Measurements from ENCODE around the gene PEPD. TPM values are rescaled to one million over a fixed set of nuclear protein-coding genes. Genes with fewer than 3 reads are reported as not detected.
A peak's percentile ranks its signal among the peaks of the same experiment; 100 is the strongest.

The PEPD gene
- total RNA-seq, 4 donors from 2014 or later = 58.9 to 81.0 (median 70.7) TPM

- peak in 1 of 2 donors; percentile 67 for DNase-seq (ENCODE audit: low spot score in 2 of 2)
- 67 to 68% methylated on average over 9 of the region's 9 CpGs for WGBS, 2 donors
- intact Hi-C loops (cut with DNase I; ENCODE audit: low total_unique reads) = loop anchor here (2.0 kb wide), 1 partner anchor 72 kb away; the partner anchor contains the start of gene CEBPA
- no peak overlapping the region for H3K4me3 ChIP-seq (ENCODE audit: low read depth, poor library complexity, severe bottlenecking)
- TF ChIP-seq POLR2A (IDR thresholded peaks at IDR 0.05) (no peak), CTCF (IDR thresholded peaks at IDR 0.05) (no peak)
Measured at GRCh38 chr19:33375156-33375836, 146.3 kb downstream of the PEPD start.

DNA sequence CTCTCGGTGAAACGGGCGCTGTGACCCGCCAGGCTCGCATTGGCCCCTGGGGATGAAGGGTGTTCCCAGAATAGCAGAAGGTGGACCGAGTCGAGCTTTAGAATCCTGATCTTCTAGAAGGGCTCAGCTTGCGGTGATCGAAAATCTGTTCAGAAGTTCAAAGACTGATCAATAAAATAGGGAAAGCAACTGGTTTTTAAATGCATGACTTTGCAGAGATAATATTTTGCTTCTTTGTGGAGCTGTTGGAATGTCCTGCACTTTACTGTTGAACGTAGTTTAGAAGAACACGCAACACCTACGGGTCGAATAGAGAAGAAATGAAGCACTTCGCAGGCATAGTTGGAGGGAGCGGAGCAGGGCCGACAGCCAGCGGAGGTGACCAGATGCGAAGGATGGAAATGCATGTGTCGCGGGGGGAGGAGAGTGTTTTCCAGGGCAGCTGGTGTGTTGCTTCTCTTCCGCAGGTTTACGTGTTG, 147.3 kb downstream of the PEPD start:
- peak in 1 of 2 donors; percentile 83 for DNase-seq (ENCODE audit: low spot score in 2 of 2)
- 1 to 2% methylated on average over 21 to 22 of the region's 22 CpGs for WGBS, 2 donors
- no peak for TF ChIP-seq POLR2A (IDR thresholded peaks at IDR 0.05)
- TF ChIP-seq CTCF (IDR thresholded peaks at IDR 0.05) = no peak
- H3K4me3 ChIP-seq (ENCODE audit: low read depth, poor library complexity, severe bottlenecking) = peak overlapping the region; percentile 61
- intact Hi-C loops (cut with DNase I; ENCODE audit: low total_unique reads) = loop anchor here (2.0 kb wide), 1 partner anchor 71 kb away; the partner anchor contains the start of gene CEBPA

DNA sequence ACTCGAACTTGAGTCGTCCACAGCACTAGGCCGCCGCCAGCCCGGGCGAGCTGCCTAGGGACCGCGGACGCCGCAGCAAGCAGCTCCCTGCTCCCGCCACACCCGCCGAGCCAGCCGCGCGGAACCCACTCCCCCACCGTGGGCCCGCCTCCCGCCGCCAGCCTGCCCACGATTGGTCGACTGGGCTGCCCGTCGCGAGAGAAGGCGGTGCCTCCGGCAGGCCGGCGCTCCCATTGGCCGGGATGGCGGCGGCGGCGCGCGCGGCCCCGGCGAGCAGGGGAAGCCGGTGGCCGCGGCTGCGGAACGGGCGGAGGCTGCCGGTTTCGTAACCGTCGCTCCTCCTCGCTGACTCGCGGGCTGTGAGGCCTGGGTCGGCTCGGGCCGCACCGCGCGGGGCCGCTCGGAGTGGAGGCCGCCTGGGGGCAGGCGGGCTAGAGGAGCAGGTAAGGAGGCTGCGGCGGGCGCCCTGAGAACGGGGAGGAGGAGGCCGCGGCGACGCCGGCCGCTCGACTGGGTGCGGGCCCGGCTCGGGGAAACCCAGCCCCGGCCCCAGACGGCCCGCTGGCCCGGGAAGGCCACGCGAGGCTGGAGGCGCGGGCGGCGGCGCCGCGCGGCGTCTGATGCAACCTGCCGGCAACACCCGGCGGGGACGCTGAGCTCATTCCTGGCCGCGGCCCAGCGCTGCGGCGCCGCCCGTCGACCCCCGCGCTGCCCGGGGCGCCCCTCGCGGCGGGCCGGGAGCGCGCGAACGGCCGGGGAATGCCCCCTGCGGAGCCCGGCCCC, 147.9 kb downstream of the PEPD start, which contains the start of gene CEBPG:
CEBPG (plus strand) TSS at position 257 of the 783 bp plus-strand sequence. CDS start 5,531 bp downstream, outside the sequence.
- WGBS, 2 donors = 1% methylated on average over 32 to 39 of the region's 118 CpGs
- peak; percentile 91 to 99 for DNase-seq (ENCODE audit: low spot score in 2 of 2)
- intact Hi-C loops (cut with DNase I; ENCODE audit: low total_unique reads) = loop anchor here (2.0 kb wide), 1 partner anchor 71 kb away; the partner anchor contains the start of gene CEBPA
- peak within 1 kb of the TSS; percentile 61 for H3K4me3 ChIP-seq (ENCODE audit: low read depth, poor library complexity, severe bottlenecking)
- TF ChIP-seq CTCF (IDR thresholded peaks at IDR 0.05) = no peak
- peak in 1 of 2 donors; percentile 35 for TF ChIP-seq POLR2A (IDR thresholded peaks at IDR 0.05)

GRCh38 chr19:33370783-33371182, 150.8 kb downstream of the PEPD start:
- intact Hi-C loops (cut with DNase I; ENCODE audit: low total_unique reads) = no loop called here
- WGBS, 2 donors = 44 to 53% methylated on average over 4 of the region's 4 CpGs
- no peak overlapping the region for H3K4me3 ChIP-seq (ENCODE audit: low read depth, poor library complexity, severe bottlenecking)
- TF ChIP-seq CTCF (IDR thresholded peaks at IDR 0.05) (no peak), POLR2A (IDR thresholded peaks at IDR 0.05) (no peak)
- peak in 1 of 2 donors; percentile 57 for DNase-seq (ENCODE audit: low spot score in 2 of 2)

DNA sequence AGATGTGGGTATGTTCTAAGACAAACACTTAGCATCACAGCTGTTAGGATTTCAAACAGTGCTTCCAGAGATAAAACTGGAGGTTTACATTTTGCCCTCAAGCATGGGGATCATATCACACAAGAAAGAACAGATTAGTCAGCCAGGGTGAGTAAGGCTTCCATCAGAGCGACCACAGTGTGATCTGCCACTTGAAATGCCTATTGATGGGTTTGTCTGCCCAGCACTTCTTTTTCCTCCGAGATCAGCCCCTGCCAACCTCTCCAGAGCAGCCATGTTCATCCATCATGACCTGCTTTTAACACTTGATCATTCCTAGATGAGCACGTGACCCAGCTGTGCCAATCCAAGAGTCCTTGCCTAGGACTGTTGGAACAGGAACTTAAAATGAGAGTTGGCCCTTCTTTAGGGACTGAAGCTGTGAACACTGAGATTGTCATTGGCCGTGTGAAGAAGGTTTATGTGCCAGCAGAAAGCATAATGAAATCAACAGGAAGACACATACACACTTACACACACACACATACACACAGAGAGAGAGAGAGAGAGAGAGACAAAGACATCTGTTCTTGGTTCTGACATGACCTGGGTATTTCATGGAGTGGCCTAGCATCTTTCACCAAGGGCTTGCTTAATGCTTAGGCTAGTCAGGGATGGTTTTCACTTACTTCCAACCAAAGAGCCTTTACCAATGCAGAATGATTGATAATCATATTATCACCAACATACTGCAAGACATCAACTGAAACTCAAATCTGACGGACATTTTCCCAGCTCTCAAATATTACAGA, 153.3 kb downstream of the PEPD start:
- WGBS, 2 donors = 48 to 63% methylated on average over 5 of the region's 5 CpGs
- TF ChIP-seq POLR2A (IDR thresholded peaks at IDR 0.05) (no peak), CTCF (IDR thresholded peaks at IDR 0.05) (no peak)
- intact Hi-C loops (cut with DNase I; ENCODE audit: low total_unique reads) = no loop called here
- H3K4me3 ChIP-seq (ENCODE audit: low read depth, poor library complexity, severe bottlenecking) = no peak overlapping the region
- DNase-seq (ENCODE audit: low spot score in 2 of 2) = peak in 1 of 2 donors; percentile 62
